Epithelial cell of prostate (primary cell): ENCODE data around the gene ADGB.
A peak's percentile ranks its signal among the peaks of the same experiment; 100 is the strongest.
"Not testable (repeated sequence)": the region's sequence is repeated elsewhere in the genome, so short reads cannot be mapped to it uniquely, and the experiment has no call there.

Experiments used
- DNase-seq: peaks from one replicate; pipeline ENCODE4 v3.0.0-alpha.2; 2011; ENCODE audit warnings: low read depth, low spot score
- H3K27ac ChIP-seq: fragments of 450-650 bp; 2 replicates; pipeline ENCODE4 v1.5.1; 2017; ENCODE audit warnings: mild to moderate bottlenecking

Gene ADGB

DNA sequence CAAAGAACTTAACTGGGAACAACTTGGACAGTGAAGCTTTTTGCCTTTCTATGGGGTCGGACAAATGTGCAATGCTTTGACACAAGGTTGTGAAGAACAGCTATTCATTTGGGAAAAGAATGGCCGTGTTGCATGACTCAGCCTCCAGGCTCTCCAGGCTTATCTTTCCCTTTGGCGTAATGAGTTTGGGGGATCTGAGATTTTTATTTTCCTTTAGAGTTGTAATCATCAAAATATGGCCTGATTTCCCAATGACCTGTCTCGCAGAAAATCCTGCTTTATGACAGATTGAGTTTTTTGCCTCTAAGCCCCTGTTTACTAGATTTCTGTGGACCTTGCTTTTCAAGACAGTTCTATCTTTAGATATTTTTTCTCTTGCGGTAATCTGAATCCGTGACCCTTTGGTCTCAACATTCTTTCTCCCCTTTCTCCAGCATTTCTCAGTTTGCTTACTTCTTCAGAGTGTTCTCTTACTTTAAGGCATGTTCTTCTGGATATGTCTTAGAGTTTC, 214.1 kb downstream of the ADGB start:
- not testable (repeated sequence) for DNase-seq, H3K27ac ChIP-seq

DNA sequence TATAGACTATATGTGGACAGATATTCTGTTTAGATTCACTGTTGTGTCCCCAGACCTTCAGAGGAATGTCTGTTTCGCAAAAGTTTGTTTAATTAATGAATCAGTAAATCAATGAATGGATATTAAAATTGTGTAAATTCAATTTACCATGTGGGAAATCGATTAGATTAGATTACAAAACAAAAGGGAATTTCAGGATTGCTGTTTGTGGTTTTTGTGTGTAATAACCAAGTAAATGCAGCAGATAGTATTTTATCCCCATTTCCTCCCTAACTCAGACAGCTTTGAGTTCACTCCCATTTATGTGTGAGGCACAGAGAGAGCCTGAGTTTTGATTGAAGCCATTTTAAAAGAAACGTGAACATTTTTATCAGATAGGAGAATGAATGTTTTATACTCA, 214.8 kb downstream of the ADGB start:
- no peak overlapping the region for H3K27ac ChIP-seq
- DNase-seq = no peak

DNA sequence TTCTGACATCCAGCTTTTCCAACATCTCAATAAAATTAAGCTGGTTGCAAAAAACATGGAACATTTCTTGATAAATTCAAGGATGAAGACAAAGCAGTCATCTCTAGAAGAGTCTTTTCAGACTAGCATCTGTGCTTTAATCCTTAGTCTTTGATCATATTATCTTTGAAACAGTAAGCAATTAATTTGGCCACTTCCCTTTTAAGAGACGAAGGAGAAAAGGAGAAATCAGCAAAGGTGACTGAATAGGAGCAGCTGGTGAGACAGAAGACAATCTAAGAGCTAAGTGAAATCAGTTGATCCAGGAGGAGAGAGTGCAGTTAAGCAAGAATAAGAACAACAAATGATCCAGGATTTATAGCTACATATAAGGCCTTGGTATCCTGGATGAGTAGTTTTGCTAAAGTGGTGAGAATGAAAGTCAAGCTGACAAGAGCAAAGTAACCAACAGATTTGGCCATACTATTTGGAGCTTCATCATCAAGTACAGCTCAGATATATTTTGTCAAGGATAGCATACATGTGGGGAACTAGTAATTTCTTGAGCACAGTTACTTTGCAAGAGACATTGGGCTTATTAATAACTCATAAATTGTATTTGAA, 215.5 kb downstream of the ADGB start:
- H3K27ac ChIP-seq = no peak overlapping the region
- no peak for DNase-seq

DNA sequence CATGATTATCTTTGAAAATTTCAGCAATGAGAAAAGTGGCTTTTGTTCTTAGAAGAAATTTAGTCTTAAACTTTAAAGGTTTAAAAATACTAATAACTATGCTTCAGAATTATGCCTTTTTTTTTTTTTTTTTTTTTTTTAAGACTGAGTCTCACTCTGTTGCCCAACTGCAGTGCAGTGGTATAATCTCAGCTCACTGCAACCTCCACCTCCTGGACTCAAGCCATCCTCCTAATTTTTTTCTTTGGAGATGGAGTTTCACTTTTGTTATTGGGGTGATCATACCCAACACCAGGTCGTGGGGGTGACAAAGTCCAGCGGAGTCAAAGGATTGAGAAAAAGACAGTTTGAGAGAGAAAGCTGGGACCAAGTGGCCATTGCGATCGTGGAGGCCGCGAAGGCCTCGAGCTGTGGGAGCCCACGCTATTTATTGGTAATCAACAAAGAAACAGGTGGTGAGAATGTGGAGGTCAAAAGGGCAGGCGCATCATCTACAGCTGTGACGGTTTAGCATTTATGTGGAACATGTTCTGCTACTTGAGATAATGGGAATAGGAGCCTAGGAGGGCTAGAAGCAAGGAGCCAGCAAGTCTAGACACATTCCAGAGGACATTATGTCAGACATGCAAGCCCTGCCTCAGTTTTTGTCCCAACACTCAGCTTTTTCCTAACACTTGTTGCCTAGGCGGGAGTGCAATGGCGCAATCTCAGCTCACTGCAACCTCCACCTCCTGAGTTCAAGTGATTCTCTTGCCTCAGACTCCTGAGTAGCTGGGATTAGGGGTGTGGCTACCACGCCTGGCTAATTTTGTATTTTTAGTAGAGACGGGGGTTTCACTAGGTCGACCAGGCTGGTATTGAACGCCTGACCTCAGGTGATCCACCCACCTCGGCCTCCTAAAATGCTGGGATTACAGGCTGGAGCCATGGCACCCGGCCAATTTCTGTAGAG, 217.0 kb downstream of the ADGB start:
- DNase-seq, H3K27ac ChIP-seq: not testable (repeated sequence)

DNA sequence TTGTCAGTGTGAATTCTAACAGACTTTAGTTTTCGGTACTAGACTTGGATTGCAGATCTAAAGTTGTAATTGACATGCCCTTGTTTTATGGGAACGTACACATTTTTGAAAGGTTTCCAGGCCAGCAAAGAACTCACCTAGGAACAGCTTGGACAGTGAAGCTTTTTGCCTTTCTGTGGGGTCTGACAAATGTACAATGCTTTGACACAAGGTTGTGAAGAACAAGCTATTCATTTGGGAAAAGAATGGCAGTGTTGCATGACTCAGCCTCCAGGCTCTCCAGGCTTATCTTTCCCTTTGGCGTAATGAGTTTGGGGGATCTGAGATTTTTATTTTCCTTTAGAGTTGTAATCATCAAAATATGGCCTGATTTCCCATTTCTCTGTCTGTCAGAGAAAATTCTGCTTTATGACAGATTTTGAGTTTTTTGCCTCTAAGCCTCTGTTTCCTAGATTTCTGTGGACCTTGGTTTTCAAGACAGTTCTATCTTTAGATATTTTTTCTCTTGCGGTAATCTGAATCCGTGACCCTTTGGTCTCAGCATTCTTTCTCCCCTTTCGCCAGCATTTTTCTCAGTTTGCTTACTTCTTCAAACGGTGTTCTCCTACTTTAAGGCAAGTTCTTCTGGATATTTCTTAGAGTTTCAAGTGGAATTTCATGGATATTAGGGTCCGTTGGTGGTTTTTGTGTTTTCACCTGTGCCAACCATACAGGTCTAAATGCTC, 221.0 kb downstream of the ADGB start:
- no peak overlapping the region for H3K27ac ChIP-seq

DNA sequence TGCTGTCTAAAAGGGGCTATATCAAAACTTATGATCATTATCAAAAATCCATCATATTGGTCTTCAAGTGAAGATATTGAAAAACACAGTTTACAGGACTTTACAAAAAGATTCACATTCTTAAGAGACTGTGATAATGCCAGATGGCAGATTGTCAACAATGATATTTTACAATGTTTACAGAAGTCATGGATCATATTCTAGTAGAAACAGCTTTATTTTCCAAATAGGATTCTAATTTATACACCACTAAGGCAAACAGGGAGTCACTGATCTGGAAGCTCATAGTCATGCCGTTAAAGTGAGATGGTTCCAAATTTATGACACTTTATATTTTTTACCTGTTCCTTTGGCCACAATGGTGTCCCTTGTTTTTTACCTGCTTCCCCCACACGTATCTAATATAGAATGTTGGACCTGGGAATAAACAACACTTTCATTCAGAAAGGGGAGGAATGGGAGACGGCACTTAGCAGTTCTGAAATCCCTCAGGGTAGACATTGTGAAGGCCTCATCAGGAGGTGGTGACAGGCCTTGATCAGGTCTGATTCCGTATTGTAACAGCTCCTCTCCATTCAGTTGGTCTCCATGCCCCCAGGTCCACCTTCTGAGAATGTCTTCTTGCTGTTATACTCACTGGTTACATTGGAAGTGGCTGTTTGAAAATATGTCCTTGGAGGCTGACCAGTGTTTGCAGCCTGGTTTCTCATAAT, 228.6 kb downstream of the ADGB start:
- H3K27ac ChIP-seq = no peak overlapping the region
- DNase-seq = no peak

More for the DNA sequence above, 221.0 kb downstream of the ADGB start:
- DNase-seq = no peak

DNA sequence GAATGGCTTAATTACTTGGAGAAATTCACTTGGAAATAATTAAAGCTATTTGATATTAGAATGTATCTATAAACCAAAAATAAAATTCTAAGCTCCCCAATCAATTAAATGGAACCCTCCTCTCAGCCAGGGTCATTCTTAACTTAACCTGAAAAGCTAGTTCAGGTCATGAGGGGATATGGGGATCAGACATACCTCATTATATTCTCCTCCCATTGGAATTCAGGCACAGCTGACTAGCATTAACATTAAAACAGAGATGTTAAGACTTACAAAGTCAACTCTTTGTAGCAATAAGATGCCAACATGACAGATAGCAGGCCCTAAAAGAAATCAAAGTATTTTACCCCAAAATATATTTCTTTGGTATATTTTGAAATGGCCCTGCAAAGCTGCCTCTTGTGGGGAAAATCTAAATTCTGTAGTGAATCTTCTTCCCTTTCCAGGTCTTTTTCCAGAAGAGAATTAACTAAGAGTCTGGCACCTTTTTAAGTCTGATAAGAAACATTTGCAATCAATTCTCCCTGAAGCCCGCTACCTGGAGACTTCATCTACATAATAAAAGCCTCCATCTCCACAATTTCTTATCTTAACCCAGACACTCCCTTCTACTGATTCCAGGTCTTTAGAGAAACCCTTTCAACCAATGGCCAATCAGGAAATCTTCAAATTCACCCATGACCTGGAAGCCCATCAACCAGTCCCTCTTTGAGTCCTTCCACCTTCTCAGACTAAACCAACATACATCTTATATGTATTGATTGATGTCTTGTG, 231.2 kb downstream of the ADGB start:
- DNase-seq = no peak
- H3K27ac ChIP-seq = no peak overlapping the region

DNA sequence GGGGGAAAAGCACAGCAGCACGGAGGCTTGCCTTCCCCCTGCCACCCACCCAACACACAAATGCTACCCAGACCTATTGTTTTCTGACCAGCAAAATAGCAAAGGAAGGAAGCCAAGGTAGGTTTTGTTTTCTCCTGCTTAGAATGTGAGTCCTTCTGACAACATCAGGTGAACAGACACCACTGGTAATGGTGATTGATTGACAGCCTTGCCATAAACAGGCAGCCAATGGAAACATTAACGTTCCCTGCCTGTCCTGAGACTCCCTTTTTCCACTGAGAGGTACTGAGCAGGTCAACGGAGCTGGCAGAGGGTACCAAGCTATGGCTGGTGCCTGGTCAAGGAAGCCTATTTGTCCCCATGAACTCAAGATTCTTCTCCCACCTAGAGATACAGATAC, 234.4 kb downstream of the ADGB start:
- DNase-seq = no peak
- H3K27ac ChIP-seq = no peak overlapping the region

DNA sequence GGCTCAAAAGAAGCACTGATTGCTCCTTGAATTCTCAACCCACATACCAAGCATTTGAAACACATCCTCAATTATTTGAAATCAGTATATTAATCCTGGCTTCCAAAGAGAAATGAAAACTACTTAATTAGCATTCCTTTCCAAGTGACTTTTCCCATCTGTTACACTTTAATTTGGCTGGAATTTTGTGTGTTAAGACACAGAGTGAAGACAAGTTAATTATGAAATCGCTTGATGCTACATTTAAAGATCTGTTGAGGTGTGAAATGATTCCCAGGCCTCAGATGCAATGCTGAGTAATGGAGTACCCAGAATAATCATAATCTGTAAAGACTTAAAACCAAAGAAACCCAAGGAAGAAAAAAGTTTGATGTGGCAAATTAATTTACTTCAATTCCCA, 241.4 kb downstream of the ADGB start:
- H3K27ac ChIP-seq = no peak overlapping the region
- DNase-seq = no peak

DNA sequence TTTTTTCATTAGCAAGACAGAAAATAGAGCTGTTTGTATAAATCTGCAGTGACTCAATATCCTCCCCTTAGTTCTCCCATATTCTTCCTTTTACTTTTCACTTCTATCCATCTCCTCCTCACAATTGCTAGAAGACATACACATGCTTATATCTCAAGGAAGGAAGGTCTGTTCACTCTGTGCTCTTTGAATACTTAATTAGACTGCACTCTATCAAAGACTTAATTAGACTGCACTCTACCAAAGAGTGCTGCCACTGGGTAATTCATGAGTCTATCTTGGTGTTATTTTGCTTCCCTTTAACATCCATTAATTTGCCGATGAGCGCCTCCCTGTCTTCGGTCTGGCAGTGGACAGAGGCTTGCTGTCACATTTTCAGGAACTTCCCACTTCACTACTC, 241.9 kb downstream of the ADGB start:
- no peak overlapping the region for H3K27ac ChIP-seq

DNA sequence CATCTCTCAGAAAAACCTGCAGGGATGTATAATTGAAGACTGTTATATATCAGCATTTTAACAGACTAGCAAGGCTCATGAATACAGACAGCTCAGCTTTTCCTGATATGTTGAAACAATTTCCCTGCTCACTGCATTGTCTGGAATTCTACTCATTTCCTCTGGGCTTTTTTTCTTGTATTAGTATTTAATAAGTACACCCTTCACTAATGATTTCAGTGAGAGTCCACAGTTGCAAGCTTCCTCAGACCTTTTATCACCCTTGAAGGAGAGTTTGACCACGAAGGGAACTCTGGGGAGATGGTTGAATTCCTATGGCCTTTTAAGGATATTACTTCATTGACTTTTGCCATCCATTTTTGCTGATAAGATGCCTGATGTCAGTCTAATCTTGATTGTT, 248.7 kb downstream of the ADGB start:
- H3K27ac ChIP-seq = no peak overlapping the region
- no peak for DNase-seq

More for the DNA sequence above, 241.9 kb downstream of the ADGB start:
- DNase-seq = no peak

DNA sequence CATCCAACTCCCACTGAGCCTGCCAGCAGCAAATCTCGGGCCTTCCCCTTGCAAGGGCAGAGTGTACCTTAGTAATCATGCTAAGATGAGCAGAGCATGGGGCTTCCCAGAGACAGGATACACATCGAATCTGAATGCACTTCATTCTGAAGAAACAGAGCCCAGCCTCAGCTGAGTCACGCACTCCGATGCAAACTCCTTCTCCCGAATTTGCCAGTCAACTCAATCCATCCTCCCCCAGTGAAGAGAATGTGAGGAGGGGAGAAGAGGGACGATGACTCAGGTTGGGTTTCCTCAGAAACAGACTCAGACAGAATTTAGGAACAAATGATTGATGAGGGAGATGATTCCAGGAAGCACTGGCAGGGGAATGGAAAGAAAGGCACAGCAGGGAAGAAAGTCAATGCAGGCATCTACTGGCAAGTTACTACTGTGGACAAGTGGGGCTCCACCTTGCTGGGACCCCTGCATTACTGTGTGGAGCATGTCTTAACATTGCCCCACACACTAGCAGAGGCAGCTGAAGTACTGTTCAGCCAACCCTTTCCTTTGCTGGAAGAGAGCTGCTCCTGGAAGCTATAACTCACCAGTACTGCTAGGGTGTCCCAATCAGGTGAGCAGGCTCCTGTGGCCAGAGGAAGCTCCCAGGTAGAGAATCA, 251.6 kb downstream of the ADGB start:
- no peak overlapping the region for H3K27ac ChIP-seq
- DNase-seq = no peak

DNA sequence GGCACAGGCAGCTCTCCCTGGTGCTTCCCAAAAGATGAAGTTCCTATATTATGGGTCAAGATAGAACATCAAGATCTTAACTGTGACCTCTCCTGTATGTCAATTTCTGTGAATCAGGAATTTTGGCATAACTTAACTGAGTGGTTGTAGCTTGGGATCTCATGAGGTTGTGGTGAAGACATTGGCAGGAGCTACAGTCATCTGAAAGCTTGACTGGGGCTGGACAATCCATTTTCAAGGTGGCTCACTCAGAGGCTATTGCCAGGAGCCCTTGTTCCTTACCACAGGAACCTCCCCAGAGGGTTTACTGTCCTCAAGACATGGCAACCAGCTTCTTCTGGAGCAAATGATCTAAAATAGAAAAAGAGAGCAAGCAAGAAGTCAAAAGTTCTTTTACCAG, 252.2 kb downstream of the ADGB start:
- no peak overlapping the region for H3K27ac ChIP-seq
- DNase-seq = no peak

DNA sequence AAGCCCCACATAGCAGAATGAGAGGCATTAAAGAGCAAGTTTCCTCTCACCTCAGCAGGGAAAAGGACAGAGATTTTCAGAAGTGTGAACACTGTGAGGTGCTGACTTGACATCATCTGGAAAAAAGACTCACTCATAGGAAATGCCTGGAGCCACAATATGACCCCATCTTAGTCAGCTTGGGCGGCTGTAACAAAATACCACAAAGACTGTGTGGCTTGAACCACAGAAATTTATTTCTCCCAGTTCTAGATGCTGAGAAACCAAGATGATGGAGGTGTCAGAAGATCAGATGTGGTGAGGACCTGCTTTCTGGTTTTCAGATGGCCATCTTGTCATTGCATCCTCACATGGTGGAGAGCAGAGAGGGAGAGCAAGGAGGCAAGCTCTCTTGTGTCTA, 253.1 kb downstream of the ADGB start:
- DNase-seq = peak; percentile 52

DNA sequence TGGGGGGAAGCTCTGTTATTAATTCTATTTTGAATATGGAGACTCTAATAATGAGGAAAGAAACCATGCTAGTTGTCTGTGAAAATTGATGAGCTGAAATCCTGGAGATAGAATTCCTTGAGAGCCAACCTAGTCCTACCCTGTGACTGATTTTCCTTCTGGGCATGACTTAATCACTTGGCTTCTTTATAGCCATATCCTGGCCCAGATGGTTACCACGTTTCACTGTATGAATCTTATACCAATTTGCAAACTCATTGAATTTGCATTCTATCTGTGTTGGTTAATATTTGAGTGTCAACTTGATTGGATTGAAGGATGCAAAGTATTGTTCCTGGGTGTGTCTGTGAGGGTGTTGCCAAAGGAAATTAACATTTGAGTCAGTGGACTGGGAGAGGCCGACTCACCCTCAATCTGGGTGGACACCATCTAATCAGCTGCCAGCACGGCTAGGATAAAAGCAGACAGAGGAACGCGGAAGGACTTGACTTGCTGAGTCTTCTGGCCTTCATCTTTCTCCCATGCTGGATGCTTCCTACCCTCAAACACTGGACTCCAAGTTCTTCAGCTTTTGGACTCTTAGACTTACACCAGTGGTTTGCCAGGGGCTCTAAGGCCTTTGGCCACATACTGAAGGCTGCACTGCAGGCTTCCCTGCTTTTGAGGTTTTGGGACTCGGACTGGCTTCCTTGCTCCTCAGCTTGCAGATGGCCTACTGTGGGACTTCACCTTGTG, 255.9 kb downstream of the ADGB start:
- not testable (repeated sequence) for DNase-seq, H3K27ac ChIP-seq

More for the DNA sequence above, 253.1 kb downstream of the ADGB start:
- no peak overlapping the region for H3K27ac ChIP-seq

DNA sequence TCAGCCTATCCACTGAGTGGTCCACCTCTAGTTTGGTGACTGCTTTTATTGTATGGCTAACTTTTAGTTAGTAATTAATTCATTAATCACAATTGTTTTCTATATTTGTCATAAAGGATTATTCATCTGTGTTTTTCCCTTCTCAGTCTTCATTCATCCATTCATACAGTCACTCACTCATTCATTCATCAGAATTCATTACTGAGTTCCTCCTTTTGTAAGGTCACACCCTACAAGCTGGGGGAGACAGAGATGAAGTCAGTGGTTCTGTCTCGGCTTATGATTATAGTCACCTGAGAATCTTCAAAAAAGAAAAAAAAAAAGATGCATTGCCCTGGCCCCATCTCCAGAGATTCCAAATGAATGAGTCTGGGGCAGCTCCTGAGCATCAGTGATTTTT, 257.1 kb downstream of the ADGB start:
- H3K27ac ChIP-seq = no peak overlapping the region
- no peak for DNase-seq

DNA sequence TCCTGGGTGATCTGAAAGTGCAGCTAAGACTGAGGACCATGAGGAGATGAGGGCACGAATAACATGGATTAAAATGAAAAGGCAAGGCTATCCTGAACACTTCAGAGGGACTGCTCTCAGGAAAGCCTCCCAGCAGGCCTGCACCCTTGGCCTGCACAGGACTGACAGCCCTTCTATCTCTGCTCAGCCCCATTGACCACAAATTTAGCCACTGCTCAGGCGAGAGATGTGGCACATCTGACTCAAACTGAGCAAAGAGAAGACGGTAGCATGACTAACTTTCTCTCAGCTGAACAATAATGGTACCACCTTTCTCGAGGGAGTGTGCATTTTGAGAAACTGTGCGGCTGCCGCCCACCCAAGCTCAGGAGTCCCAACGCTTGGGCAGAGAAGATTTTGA, 257.5 kb downstream of the ADGB start:
- DNase-seq = no peak
- H3K27ac ChIP-seq = no peak overlapping the region
